H1 (cell line): Measurements from ENCODE around the gene SLC32A1. TPM values are rescaled to one million over a fixed set of nuclear protein-coding genes. Genes with fewer than 3 reads are reported as not detected.

Experiments used
- CTCF ChIA-PET: fragments of 300-600 bp; sonication (Branson Sonifier 250); formaldehyde crosslinking; loops from one replicate; lab custom pipeline; 2021; ENCODE audit not compliant: partially characterized antibody; lab: Charles Lee
- POLR2A ChIA-PET: fragments of 300-600 bp; sonication (Branson Sonifier 250); formaldehyde crosslinking; loops from one replicate; lab custom pipeline; 2021; ENCODE audit warnings: inconsistent platforms; ENCODE audit not compliant: partially characterized antibody; lab: Charles Lee
- DNase-seq, 2 experiments: peaks; one replicate each; pipeline versions ENCODE4 v3.0.0 to v3.0.0-alpha.2; 2010 to 2022; ENCODE audit warnings: low spot score in 2 of 2, low read depth in 1 of 2, mixed read lengths in 1 of 2
- FAIRE-seq: peaks from 2 replicates; lab custom pipeline; 2011; peaks lifted over from hg19 to GRCh38; lab: Jason Lieb, UNC
- H2AFZ ChIP-seq: 2 replicates; pipeline ENCODE4 v1.8.1; 2012; ENCODE audit warnings: low read length, inconsistent platforms
- H2AK5ac ChIP-seq: 2 replicates; pipeline ENCODE4 v1.6.1; 2013; ENCODE audit warnings: low read depth, low read length
- H2BK120ac ChIP-seq: replicated peaks from 2 replicates; pipeline ENCODE3; 2013; ENCODE audit warnings: low read depth, low read length, inconsistent platforms
- H2BK12ac ChIP-seq: 2 replicates; pipeline ENCODE4 v1.6.1; 2013; ENCODE audit warnings: low read depth, low read length
- H2BK15ac ChIP-seq: 2 replicates; pipeline ENCODE4 v1.6.1; 2013; ENCODE audit warnings: low read length
- H2BK20ac ChIP-seq: 2 replicates; pipeline ENCODE4 v1.6.1; 2013; ENCODE audit warnings: low read length
- H2BK5ac ChIP-seq: 2 replicates; pipeline ENCODE4 v1.6.1; 2013; ENCODE audit warnings: low read depth, low read length
- H3K14ac ChIP-seq: 2 replicates; pipeline ENCODE4 v1.6.1; 2013; ENCODE audit warnings: inconsistent platforms; ENCODE audit not compliant: insufficient read length
- H3K18ac ChIP-seq: 2 replicates; pipeline ENCODE4 v1.6.1; 2013; ENCODE audit warnings: low read length; ENCODE audit errors: extremely low read depth
- H3K23ac ChIP-seq: 2 replicates; pipeline ENCODE4 v1.6.1; 2013; ENCODE audit warnings: inconsistent platforms; ENCODE audit not compliant: insufficient read length
- H3K23me2 ChIP-seq: 2 replicates; pipeline ENCODE4 v1.6.1; 2013; ENCODE audit warnings: low read depth, low read length
- H3K27ac ChIP-seq: 2 replicates; pipeline ENCODE4 v1.6.1; 2011; ENCODE audit warnings: low read depth, low read length, inconsistent platforms
- H3K27me3 ChIP-seq, 4 experiments: replicated peaks in 1 of 4; 1 replicate in 1 of 4; 2 replicates in 3 of 4; pipeline versions ENCODE4 v1.6.1 to v1.8.1; 2011 to 2013; ENCODE audit warnings: low read length in 3 of 4, mild to moderate bottlenecking in 3 of 4, inconsistent platforms in 2 of 4, mixed read lengths in 2 of 4, moderate library complexity in 1 of 4; ENCODE audit not compliant: control insufficient read depth in 3 of 4, insufficient read depth in 3 of 4; ENCODE audit errors: extremely low read depth in 1 of 4
- H3K36me3 ChIP-seq, 4 experiments: 2 replicates each; pipeline versions ENCODE4 v1.6.1 to v1.8.1; 2011 to 2013; ENCODE audit warnings: mild to moderate bottlenecking in 4 of 4, low read length in 3 of 4, moderate library complexity in 2 of 4, control low read depth in 1 of 4, inconsistent platforms in 1 of 4; ENCODE audit not compliant: insufficient read depth in 4 of 4, control insufficient read depth in 2 of 4
- H3K4ac ChIP-seq: replicated peaks from 2 replicates; pipeline ENCODE3; 2013; ENCODE audit warnings: low read length, low read depth, mixed read lengths, inconsistent platforms; ENCODE audit not compliant: insufficient read length
- H3K4me1 ChIP-seq, 4 experiments: replicated peaks in 1 of 4; 1 replicate in 1 of 4; 2 replicates in 3 of 4; pipeline versions ENCODE4 v1.6.1 to v1.8.1; 2011 to 2013; ENCODE audit warnings: low read length in 3 of 4, inconsistent platforms in 2 of 4, mixed read lengths in 1 of 4; ENCODE audit not compliant: insufficient read depth in 4 of 4, control insufficient read depth in 3 of 4
- H3K4me2 ChIP-seq, 2 experiments: 2 replicates each; pipeline versions ENCODE4 v1.6.1 to v1.8.1; 2011 to 2013; ENCODE audit warnings: low read depth in 2 of 2, low read length in 2 of 2, control low read depth in 1 of 2, inconsistent platforms in 1 of 2, mild to moderate bottlenecking in 1 of 2; ENCODE audit not compliant: insufficient read depth in 1 of 2
- H3K4me3 ChIP-seq, 4 experiments: fragments of 200-600, 300-600 bp in 1 of 4; sonication (generic), shearing (Covaris generic), sonication (Bioruptor Twin) in 1 of 4; 2 replicates each; pipeline versions ENCODE4 v1.5.1 to v1.8.1; 2011 to 2016; ENCODE audit warnings: low read length in 4 of 4, low read depth in 3 of 4, control low read depth in 2 of 4, inconsistent platforms in 2 of 4, mild to moderate bottlenecking in 2 of 4, mixed read lengths in 1 of 4, moderate library complexity in 1 of 4; ENCODE audit not compliant: insufficient read depth in 2 of 4; ENCODE audit errors: extremely low read depth in 1 of 4
- H3K56ac ChIP-seq: replicated peaks from 2 replicates; pipeline ENCODE3; 2013; ENCODE audit warnings: low read depth, mild to moderate bottlenecking, mixed read lengths, low read length, inconsistent platforms; ENCODE audit not compliant: insufficient read length
- H3K79me1 ChIP-seq: 2 replicates; pipeline ENCODE4 v1.6.1; 2013; ENCODE audit warnings: low read depth, low read length, control low read depth
- H3K79me2 ChIP-seq, 2 experiments: 2 replicates each; pipeline versions ENCODE4 v1.6.1 to v1.8.1; 2012 to 2013; ENCODE audit warnings: low read length in 2 of 2, mild to moderate bottlenecking in 2 of 2, inconsistent platforms in 1 of 2; ENCODE audit not compliant: insufficient read depth in 2 of 2, control insufficient read depth in 1 of 2
- H3K9ac ChIP-seq, 4 experiments: replicated peaks in 1 of 4; 1 replicate in 1 of 4; 2 replicates in 3 of 4; pipeline versions ENCODE4 v1.6.1 to v1.8.1; 2011 to 2013; ENCODE audit warnings: low read depth in 3 of 4, low read length in 3 of 4, control low read depth in 2 of 4, mild to moderate bottlenecking in 2 of 4, moderate library complexity in 2 of 4, inconsistent platforms in 1 of 4; ENCODE audit errors: extremely low read depth in 1 of 4
- H3K9me3 ChIP-seq, 2 experiments: 2 replicates each; pipeline versions ENCODE4 v1.6.1 to v1.8.1; 2012 to 2013; ENCODE audit warnings: mild to moderate bottlenecking in 2 of 2, moderate library complexity in 2 of 2, control low read depth in 1 of 2, inconsistent platforms in 1 of 2, low read depth in 1 of 2, low read length in 1 of 2, mixed read lengths in 1 of 2; ENCODE audit not compliant: insufficient read depth in 2 of 2
- H4K20me1 ChIP-seq, 2 experiments: replicated peaks in 1 of 2; 2 replicates each; pipeline versions ENCODE3 to v1.8.1; 2011 to 2013; ENCODE audit warnings: inconsistent platforms in 2 of 2, low read length in 2 of 2, mild to moderate bottlenecking in 1 of 2; ENCODE audit not compliant: insufficient read depth in 2 of 2, control insufficient read depth in 1 of 2
- H4K5ac ChIP-seq: 2 replicates; pipeline ENCODE4 v1.6.1; 2013; ENCODE audit warnings: low read length, low read depth, mixed read lengths, inconsistent platforms; ENCODE audit not compliant: insufficient read length
- H4K8ac ChIP-seq: 2 replicates; pipeline ENCODE4 v1.8.0; 2013; ENCODE audit warnings: mild to moderate bottlenecking, moderate library complexity, low read length, inconsistent platforms; ENCODE audit not compliant: insufficient read depth; ENCODE audit errors: extremely low read depth
- H4K91ac ChIP-seq: replicated peaks from 2 replicates; pipeline ENCODE3; 2013; ENCODE audit warnings: low read length, mixed read lengths, inconsistent platforms; ENCODE audit not compliant: insufficient read length
- CREB1 ChIP-seq: IDR thresholded peaks from 2 replicates; pipeline ENCODE4 v1.6.1; 2012; ENCODE audit warnings: inconsistent platforms
- RXRA ChIP-seq: IDR thresholded peaks from 2 replicates; pipeline ENCODE4 v1.6.1; 2011; ENCODE audit warnings: low read depth, mild to moderate bottlenecking, low read length, moderate library complexity; ENCODE audit not compliant: insufficient read depth
- WGBS, 2 experiments: shearing (Covaris generic) in 1 of 2; methylation state at CpG; one replicate each; pipeline versions ENCODE4 v1.1.6 to v1.1.7; 2013 to 2015; ENCODE audit warnings: low lambda C conversion rate in 2 of 2, mixed read lengths in 2 of 2, inconsistent platforms in 1 of 2, low coverage in 1 of 2, missing lambda C conversion rate in 1 of 2; ENCODE audit not compliant: insufficient replicate concordance in 2 of 2, insufficient coverage in 1 of 2, insufficient read length in 1 of 2; ENCODE audit errors: extremely low coverage in 1 of 2, missing lambda C conversion rate in 1 of 2; 5-methylcytosine and 5-hydroxymethylcytosine counted together
- polyA plus RNA-seq, 7 experiments: library from polyadenylated mRNA; depleted of rRNA in 3 of 7; stranded (reverse) in 5 of 7; unstranded in 2 of 7; fragments of >200 nt in 5 of 7; fragments of 200-250 nt in 2 of 7; gene quantifications; 1 replicate in 5 of 7; 2 replicates in 1 of 7; 4 replicates in 1 of 7; pipeline versions ENCODE4 v1.2.1 to v1.2.3, GENCODE V29; 2011 to 2013; ENCODE audit warnings: missing spikeins in 2 of 7, mixed read lengths in 2 of 7
- total RNA-seq: library from RNA; stranded (reverse); fragmentation: NEBNext Ultra II Directional; extraction: Animal tissue kit (Norgen Biotek cat#: 25700); gene quantifications from 2 replicates; pipeline ENCODE4 v1.2.1, GENCODE V29; 2021

The SLC32A1 gene
- total and polyA plus RNA-seq, 2 of the 8 experiments (the other 6 are each of a cell fraction or from before 2014, with no cell fraction given): 0.09 to 0.15 TPM

DNA sequence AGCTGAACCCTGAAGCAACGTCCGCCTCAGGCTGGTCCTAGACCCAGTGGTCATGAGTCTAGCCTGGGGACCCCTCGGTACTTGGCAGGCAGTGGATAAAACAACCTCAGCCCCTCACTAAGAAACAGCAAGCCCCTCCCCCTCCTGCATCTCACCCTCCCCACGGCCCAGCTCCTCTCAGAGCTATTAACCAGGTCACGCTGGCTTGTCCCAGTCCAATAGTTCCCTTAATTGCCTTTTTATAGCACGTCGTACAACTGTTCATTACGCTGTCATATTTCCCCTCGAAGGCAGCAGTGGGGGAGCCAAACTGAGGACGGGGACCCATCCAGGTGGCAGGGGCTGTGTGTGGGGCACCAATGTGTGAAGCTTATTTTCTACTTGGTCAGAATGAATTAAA lies 8.6 kb upstream of the SLC32A1 start:
- Histone ChIP-seq H3K23me2 (no peaks in the 10 kb centered on the region), H3K4me2 (no peak overlapping the region), H3K23ac (no peak overlapping the region), H3K9ac (no peak overlapping the region), H3K36me3 (no peaks in the 10 kb centered on the region), H3K9me3 (no peaks in the 10 kb centered on the region), H3K4me3 (no peak overlapping the region), H3K27me3 (peaks cover 5 to 27% (median 20%) of the 10 kb centered on the region in 4 experiments), H4K20me1 (no peaks in the 10 kb centered on the region), H3K79me1 (no peaks in the 10 kb centered on the region; the same call in 1 of the 2 replicates), H2BK20ac (no peak overlapping the region), H3K14ac (no peak overlapping the region), H4K8ac (no peak overlapping the region), H4K5ac (no peak overlapping the region), H2BK5ac (no peak overlapping the region), H2BK12ac (0 out of 2 replicates have a peak overlapping the region, but pooled peaks have one; percentile 7), H3K4ac (no peak overlapping the region), H3K79me2 (no peaks in the 10 kb centered on the region), H3K18ac (no peak overlapping the region), H2AK5ac (no peak overlapping the region), H2BK15ac (no peak overlapping the region), H2BK120ac (no peak overlapping the region), H2AFZ (no peak overlapping the region), H3K27ac (no peak overlapping the region), H4K91ac (no peak overlapping the region), H3K4me1 (peaks cover 0 to 3% (median 0%) of the 10 kb centered on the region in 4 experiments; a peak in 1 of 7 replicates), H3K56ac (no peak overlapping the region)
- TF ChIP-seq RXRA (no peak), CREB1 (no peak)
- 78% methylated on average over 9 of the region's 10 CpGs; no CpG with 5 or more reads in 1 of the 2 experiments for WGBS, 2 experiments
- DNase-seq (no peak), FAIRE-seq (no peak)
- CTCF ChIA-PET: interaction anchor here (0.6 to 19.8 kb wide), 11 partner anchors 12 to 135 kb away, joined by 3 to 236 read pairs (median 4); partner anchors contain the start of genes ADIG and SLC32A1
- POLR2A ChIA-PET: interaction anchor here (0.7 kb wide), 1 partner anchor 42 kb away, joined by 3 read pairs; no protein-coding TSS in a partner anchor
